Chondrocyte (in vitro differentiated cells): Measurements from ENCODE around the gene CHST11. TPM values are rescaled to one million over a fixed set of nuclear protein-coding genes. Genes with fewer than 3 reads are reported as not detected.

Experiments
- DNase-seq: peaks from one replicate; pipeline ENCODE4 v3.0.0; 2021; ENCODE audit warnings: mixed read lengths, low spot score
- H3K27ac Mint-ChIP-seq: one replicate; pipeline ENCODE4 v1.8.0; 2021; ENCODE audit warnings: mild to moderate bottlenecking, moderate library complexity, mixed read lengths; ENCODE audit not compliant: unreplicated experiment
- H3K27me3 Mint-ChIP-seq: 2 replicates; pipeline ENCODE4 v1.8.0; 2021; ENCODE audit warnings: low read depth, mixed read lengths
- H3K36me3 Mint-ChIP-seq: 2 replicates; pipeline ENCODE4 v1.8.0; 2021; ENCODE audit warnings: low read depth, mixed read lengths
- H3K4me1 Mint-ChIP-seq: 2 replicates; pipeline ENCODE4 v1.8.0; 2021; ENCODE audit warnings: low read depth, mild to moderate bottlenecking, mixed read lengths
- H3K4me3 Mint-ChIP-seq: one replicate; pipeline ENCODE4 v1.8.0; 2021; ENCODE audit warnings: mild to moderate bottlenecking, moderate library complexity, mixed read lengths; ENCODE audit not compliant: unreplicated experiment
- H3K9me3 Mint-ChIP-seq: 2 replicates; pipeline ENCODE4 v1.8.0; 2021; ENCODE audit warnings: low read depth, mixed read lengths
- CTCF ChIP-seq: fragments of 200-600 bp; sonication (generic); IDR thresholded peaks from 2 replicates; pipeline ENCODE4 v1.5.0; 2021; ENCODE audit warnings: antibody characterized with exemption, mild to moderate bottlenecking, moderate library complexity
- total RNA-seq: library from RNA; stranded (reverse); gene quantifications from 3 replicates; pipeline ENCODE4 v1.2.1, GENCODE V29; 2021

The CHST11 gene
- total RNA-seq, 1 donor from 2014 or later = 6.2 TPM

- Mint-ChIP-seq H3K27ac (no peak overlapping the region), H3K4me1 (peaks cover 7% of the 10 kb centered on the region), H3K4me3 (no peak overlapping the region), H3K9me3 (no peaks in the 10 kb centered on the region), H3K27me3 (no peaks in the 10 kb centered on the region), H3K36me3 (peaks cover 1% of the 10 kb centered on the region)
- no peak for DNase-seq
- no peak for TF ChIP-seq CTCF
Observed at GRCh38 chr12:104477510-104478390, 21.0 kb downstream of the CHST11 start.

GRCh38 chr12:104478396-104479122, 21.8 kb downstream of the CHST11 start:
- no peak for TF ChIP-seq CTCF
- DNase-seq = no peak
- H3K9me3 Mint-ChIP-seq = no peaks in the 10 kb centered on the region
- no peaks in the 10 kb centered on the region for H3K27me3 Mint-ChIP-seq
- no peak overlapping the region for H3K4me3 Mint-ChIP-seq
- H3K4me1 Mint-ChIP-seq = peaks cover 7% of the 10 kb centered on the region
- peak overlapping the region; percentile 34 for H3K27ac Mint-ChIP-seq
- H3K36me3 Mint-ChIP-seq = peaks cover 1% of the 10 kb centered on the region

- peaks cover 1% of the 10 kb centered on the region for H3K36me3 Mint-ChIP-seq
- no peak overlapping the region for H3K27ac Mint-ChIP-seq
- TF ChIP-seq CTCF = no peak
- H3K4me3 Mint-ChIP-seq = no peak overlapping the region
- no peaks in the 10 kb centered on the region for H3K27me3 Mint-ChIP-seq
- DNase-seq = no peak
- no peaks in the 10 kb centered on the region for H3K9me3 Mint-ChIP-seq
- peaks cover 7% of the 10 kb centered on the region for H3K4me1 Mint-ChIP-seq
Observed at GRCh38 chr12:104479123-104479662, 22.4 kb downstream of the CHST11 start.

GRCh38 chr12:104480012-104480411, 23.3 kb downstream of the CHST11 start:
- Mint-ChIP-seq H3K9me3 (no peaks in the 10 kb centered on the region), H3K27ac (no peak overlapping the region), H3K27me3 (no peaks in the 10 kb centered on the region), H3K4me3 (no peak overlapping the region), H3K4me1 (peaks cover 7% of the 10 kb centered on the region), H3K36me3 (peaks cover 1% of the 10 kb centered on the region)
- no peak for TF ChIP-seq CTCF
- no peak for DNase-seq

GRCh38 chr12:104480826-104481440, 24.2 kb downstream of the CHST11 start:
- H3K4me1 Mint-ChIP-seq = peaks cover 9% of the 10 kb centered on the region
- TF ChIP-seq CTCF = no peak
- no peaks in the 10 kb centered on the region for H3K9me3 Mint-ChIP-seq
- DNase-seq = no peak
- peaks cover 1% of the 10 kb centered on the region for H3K36me3 Mint-ChIP-seq
- no peak overlapping the region for H3K27ac Mint-ChIP-seq
- no peaks in the 10 kb centered on the region for H3K27me3 Mint-ChIP-seq
- H3K4me3 Mint-ChIP-seq = no peak overlapping the region
